HTERT RPE-1 (cell line): ENCODE data around the gene CD4.
"Not testable (repeated sequence)": the region's sequence is repeated elsewhere in the genome, so short reads cannot be mapped to it uniquely, and the experiment has no call there.

Experiments used
- in situ Hi-C: fragments of 300-500 bp; cut with MboI; formaldehyde crosslinking; loops from 4 replicates; pipeline ENCODE4 v1.14.3; 2020; ENCODE audit warnings: low sequenced_read_pairs

CD4 gene

GRCh38 chr12:6788972-6789924 lies at the start of gene CD4:
Gene CD4, plus strand, starts transcription at chr12:6789528. Its CDS starts 10,611 bp downstream, at chr12:6800139.
- in situ Hi-C loops, result no loop called here

- in situ Hi-C loops, result not testable (repeated sequence)
These were observed 47.2 kb upstream of the CD4 start for GRCh38 chr12:6742080-6742479.

GRCh38 chr12:6742834-6743233 lies 46.5 kb upstream of the CD4 start:
- in situ Hi-C loops, result no loop called here

- in situ Hi-C loops, result not testable (repeated sequence)
These were observed 46.0 kb upstream of the CD4 start for GRCh38 chr12:6743300-6743699.

GRCh38 chr12:6745741-6746525 lies 43.4 kb upstream of the CD4 start:
- in situ Hi-C loops, result no loop called here

GRCh38 chr12:6747216-6747615 lies 42.1 kb upstream of the CD4 start:
- in situ Hi-C loops, result no loop called here

- in situ Hi-C loops, result no loop called here
These were observed 40.6 kb upstream of the CD4 start for GRCh38 chr12:6748761-6749160.

GRCh38 chr12:6750506-6750905 lies 38.8 kb upstream of the CD4 start:
- in situ Hi-C loops, result no loop called here

GRCh38 chr12:6751767-6752166 lies 37.6 kb upstream of the CD4 start:
- in situ Hi-C loops, result no loop called here

- in situ Hi-C loops, result no loop called here
These were observed 37.0 kb upstream of the CD4 start for GRCh38 chr12:6752167-6752920.

- in situ Hi-C loops, result no loop called here
These were observed 36.2 kb upstream of the CD4 start, which contains the start of gene MLF2 for GRCh38 chr12:6752921-6753771. Gene MLF2, minus strand, starts transcription at chr12:6753141. Its CDS starts 807 bp downstream, at chr12:6752334.

GRCh38 chr12:6753772-6754356 lies 35.5 kb upstream of the CD4 start:
- in situ Hi-C loops, result no loop called here

GRCh38 chr12:6754411-6754810 lies 34.9 kb upstream of the CD4 start:
- in situ Hi-C loops, result no loop called here

- in situ Hi-C loops, result no loop called here
These were observed 32.2 kb upstream of the CD4 start for GRCh38 chr12:6757028-6757690.

- in situ Hi-C loops, result no loop called here
These were observed 30.7 kb upstream of the CD4 start for GRCh38 chr12:6758506-6759095.

- in situ Hi-C loops, result no loop called here
These were observed 29.6 kb upstream of the CD4 start for GRCh38 chr12:6759741-6760140.

GRCh38 chr12:6763380-6763779 lies 25.9 kb upstream of the CD4 start:
- in situ Hi-C loops, result no loop called here

GRCh38 chr12:6764011-6764828 lies 25.1 kb upstream of the CD4 start:
- in situ Hi-C loops, result no loop called here
